ENCODE measurements around the gene NUP54. TPM values are rescaled to one million over a fixed set of nuclear protein-coding genes. Genes with fewer than 3 reads are reported as not detected.

The NUP54 gene
- total RNA-seq, 2 donors from 2014 or later: 31.5 to 35.3 TPM

DNA sequence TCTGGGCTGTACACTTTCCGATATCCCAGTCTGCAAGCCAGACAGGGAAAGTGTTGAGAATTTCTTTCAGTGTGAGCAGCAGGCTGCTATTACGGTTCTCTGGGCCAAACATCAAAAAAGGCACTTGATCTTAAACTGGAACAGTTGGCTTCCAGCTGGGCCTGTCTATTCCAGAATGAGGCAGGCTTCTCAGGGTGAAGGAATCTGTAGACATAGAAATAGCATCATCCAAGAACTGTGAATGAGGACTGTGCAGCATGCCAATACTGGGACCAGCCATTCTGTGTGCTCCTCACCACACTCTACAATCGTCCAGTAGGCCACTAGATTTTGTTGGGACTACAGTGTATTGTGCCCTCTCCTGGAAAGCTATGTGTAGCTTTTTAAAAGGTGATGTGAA lies 42.5 kb downstream of the NUP54 start:
- no peak for TF ChIP-seq CTCF (IDR thresholded peaks at IDR 0.05)
- no peak overlapping the region for H3K4me3 ChIP-seq
- intact Hi-C loops (cut with DNase I): no loop called here

GRCh38 chr4:76096076-76096475 lies 52.1 kb downstream of the NUP54 start:
- H3K9ac ChIP-seq (ENCODE audit: low read depth in 2 of 2, low read length in 2 of 2): no peak overlapping the region
- no peak for TF ChIP-seq CTCF (IDR thresholded peaks at IDR 0.05)
- H3K4me3 ChIP-seq: no peak overlapping the region
- intact Hi-C loops (cut with DNase I): no loop called here
- H3K9me3 ChIP-seq: no peaks in the 10 kb centered on the region
- no peak overlapping the region for H3K27ac ChIP-seq
- no peaks in the 10 kb centered on the region for H3K27me3 ChIP-seq
- H3K36me3 ChIP-seq: no peaks in the 10 kb centered on the region
- no peaks in the 10 kb centered on the region for H3K4me1 ChIP-seq
- no peak for DNase-seq

More for the DNA sequence above, 42.5 kb downstream of the NUP54 start:
- H3K27ac ChIP-seq: no peak overlapping the region
- no peak for DNase-seq
- H3K9ac ChIP-seq (ENCODE audit: low read depth in 2 of 2, low read length in 2 of 2): no peak overlapping the region
- no peaks in the 10 kb centered on the region for H3K4me1 ChIP-seq
- no peaks in the 10 kb centered on the region for H3K27me3 ChIP-seq
- no peaks in the 10 kb centered on the region for H3K9me3 ChIP-seq
- H3K36me3 ChIP-seq: no peaks in the 10 kb centered on the region

DNA sequence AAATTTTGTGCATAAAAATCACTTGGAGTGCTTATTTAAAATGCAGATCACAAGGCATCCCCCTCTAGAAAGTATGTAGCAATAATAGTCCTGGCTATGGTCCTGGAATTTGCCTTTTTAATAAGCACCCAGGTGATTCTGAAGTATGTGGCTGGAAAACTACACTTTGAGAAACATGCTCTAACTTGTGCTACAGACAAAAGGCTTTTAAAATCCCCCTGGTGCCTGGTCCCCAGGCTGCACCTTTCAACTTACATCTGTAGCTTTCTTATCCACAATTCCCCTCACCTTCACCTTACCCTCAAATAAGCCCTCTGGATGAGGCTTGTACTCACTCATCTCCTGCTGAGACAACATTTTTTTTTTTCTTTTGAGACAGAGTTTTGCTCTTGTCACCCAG lies 52.6 kb downstream of the NUP54 start:
- no peak for TF ChIP-seq CTCF (IDR thresholded peaks at IDR 0.05)
- DNase-seq: no peak
- Histone ChIP-seq H3K9ac (ENCODE audit: low read depth in 2 of 2, low read length in 2 of 2) (no peak overlapping the region), H3K36me3 (no peaks in the 10 kb centered on the region), H3K27me3 (no peaks in the 10 kb centered on the region), H3K4me3 (no peak overlapping the region), H3K4me1 (no peaks in the 10 kb centered on the region), H3K9me3 (no peaks in the 10 kb centered on the region), H3K27ac (no peak overlapping the region)
- intact Hi-C loops (cut with DNase I): no loop called here

DNA sequence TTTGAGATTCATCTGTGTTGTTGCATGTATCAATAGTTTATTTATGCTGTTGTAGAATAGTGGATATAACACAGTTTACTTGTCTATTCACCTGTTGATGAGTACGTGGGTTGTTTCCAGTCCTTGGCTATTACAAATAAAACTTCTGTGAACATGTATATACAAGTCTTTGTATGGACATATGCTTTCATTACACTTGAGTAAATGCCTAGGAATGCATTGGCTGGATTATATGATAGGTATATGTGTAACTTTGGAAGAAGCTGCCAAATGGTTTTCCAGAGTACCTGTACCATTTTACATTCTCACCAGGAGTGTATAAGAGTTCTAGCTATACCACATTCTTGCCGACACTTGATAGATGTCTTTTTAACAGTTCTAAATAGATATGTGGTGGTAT lies 57.1 kb downstream of the NUP54 start:
- no peak overlapping the region for H3K9ac ChIP-seq (ENCODE audit: low read depth in 2 of 2, low read length in 2 of 2)
- intact Hi-C loops (cut with DNase I): no loop called here

DNA sequence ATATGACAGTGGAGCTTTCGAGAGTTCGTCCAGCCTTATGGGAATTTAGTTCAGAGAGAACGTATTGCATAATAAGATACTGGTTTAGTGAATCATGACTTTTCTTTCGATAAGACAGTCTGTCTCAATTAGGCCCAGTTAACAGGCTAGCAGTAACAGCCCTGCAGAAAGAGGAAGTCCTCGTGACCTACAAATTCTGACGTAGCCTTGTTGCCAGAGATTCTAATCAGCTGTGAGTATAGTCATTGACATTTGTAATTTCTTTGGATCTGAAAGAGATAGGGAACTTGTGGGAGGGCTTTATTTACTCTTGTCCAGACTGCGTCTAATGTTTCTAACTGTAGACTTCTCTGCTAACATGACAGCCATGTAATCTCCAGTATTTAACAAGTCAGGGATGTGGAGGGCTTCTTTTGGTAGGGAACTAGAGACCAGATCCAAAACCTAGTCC lies 57.9 kb downstream of the NUP54 start:
- Histone ChIP-seq H3K27ac (no peak overlapping the region), H3K4me3 (no peak overlapping the region), H3K4me1 (no peaks in the 10 kb centered on the region), H3K9ac (ENCODE audit: low read depth in 2 of 2, low read length in 2 of 2) (no peak overlapping the region), H3K27me3 (no peaks in the 10 kb centered on the region), H3K36me3 (no peaks in the 10 kb centered on the region), H3K9me3 (no peaks in the 10 kb centered on the region)
- intact Hi-C loops (cut with DNase I): no loop called here
- no peak for TF ChIP-seq CTCF (IDR thresholded peaks at IDR 0.05)
- peak; percentile 22 for DNase-seq

More for the DNA sequence above, 57.1 kb downstream of the NUP54 start:
- no peaks in the 10 kb centered on the region for H3K36me3 ChIP-seq
- TF ChIP-seq CTCF (IDR thresholded peaks at IDR 0.05): no peak
- H3K27me3 ChIP-seq: no peaks in the 10 kb centered on the region
- H3K4me1 ChIP-seq: no peaks in the 10 kb centered on the region
- H3K27ac ChIP-seq: no peak overlapping the region
- no peaks in the 10 kb centered on the region for H3K9me3 ChIP-seq
- no peak overlapping the region for H3K4me3 ChIP-seq
- no peak for DNase-seq

GRCh38 chr4:76088719-76089118 lies 59.5 kb downstream of the NUP54 start:
- Histone ChIP-seq H3K27me3 (no peaks in the 10 kb centered on the region), H3K27ac (no peak overlapping the region), H3K4me1 (no peaks in the 10 kb centered on the region), H3K4me3 (no peak overlapping the region), H3K9ac (ENCODE audit: low read depth in 2 of 2, low read length in 2 of 2) (no peak overlapping the region), H3K9me3 (no peaks in the 10 kb centered on the region), H3K36me3 (no peaks in the 10 kb centered on the region)
- intact Hi-C loops (cut with DNase I): no loop called here
- no peak for TF ChIP-seq CTCF (IDR thresholded peaks at IDR 0.05)
- no peak for DNase-seq
